Measurements from ENCODE around the gene C10orf90.

DNA sequence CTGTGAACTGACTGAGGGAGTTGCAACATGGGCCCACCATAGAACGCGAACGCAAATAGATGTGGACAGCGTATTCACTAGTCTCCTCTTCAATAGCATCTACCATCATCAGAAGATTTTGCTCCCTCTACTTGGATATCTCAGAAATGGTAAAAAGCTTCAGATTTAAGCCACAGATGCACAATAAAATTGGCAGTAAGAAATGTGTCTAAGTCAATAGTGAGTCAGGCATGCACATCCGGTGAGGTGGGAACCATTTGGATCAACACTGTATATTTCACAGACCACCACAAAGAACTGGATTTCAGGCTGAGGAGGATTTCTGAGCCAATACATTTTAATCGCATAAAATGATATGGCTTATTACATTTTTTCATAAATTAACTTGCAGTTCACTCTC is 170.7 kb downstream of the C10orf90 start:
- TF ChIP-seq, protein P1, sequence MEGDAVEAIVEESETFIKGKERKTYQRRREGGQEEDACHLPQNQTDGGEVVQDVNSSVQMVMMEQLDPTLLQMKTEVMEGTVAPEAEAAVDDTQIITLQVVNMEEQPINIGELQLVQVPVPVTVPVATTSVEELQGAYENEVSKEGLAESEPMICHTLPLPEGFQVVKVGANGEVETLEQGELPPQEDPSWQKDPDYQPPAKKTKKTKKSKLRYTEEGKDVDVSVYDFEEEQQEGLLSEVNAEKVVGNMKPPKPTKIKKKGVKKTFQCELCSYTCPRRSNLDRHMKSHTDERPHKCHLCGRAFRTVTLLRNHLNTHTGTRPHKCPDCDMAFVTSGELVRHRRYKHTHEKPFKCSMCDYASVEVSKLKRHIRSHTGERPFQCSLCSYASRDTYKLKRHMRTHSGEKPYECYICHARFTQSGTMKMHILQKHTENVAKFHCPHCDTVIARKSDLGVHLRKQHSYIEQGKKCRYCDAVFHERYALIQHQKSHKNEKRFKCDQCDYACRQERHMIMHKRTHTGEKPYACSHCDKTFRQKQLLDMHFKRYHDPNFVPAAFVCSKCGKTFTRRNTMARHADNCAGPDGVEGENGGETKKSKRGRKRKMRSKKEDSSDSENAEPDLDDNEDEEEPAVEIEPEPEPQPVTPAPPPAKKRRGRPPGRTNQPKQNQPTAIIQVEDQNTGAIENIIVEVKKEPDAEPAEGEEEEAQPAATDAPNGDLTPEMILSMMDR (conservative IDR thresholded peaks at IDR 0.05): no peak
- no peak for TF ChIP-seq EZH2 (IDR thresholded peaks at IDR 0.05; ENCODE audit: low read depth)

All from PC-9 (cell line).